Suprapubic skin (tissue), 3 donors: ENCODE measurements around the gene CHMP4A.

Source experiments
- POLR2AphosphoS5 ChIP-seq, 3 donors: sonication (generic); formaldehyde crosslinking; IDR thresholded peaks; one replicate each; pipeline ENCODE4 v1.6.1; 2017; ENCODE audit warnings: antibody characterized with exemption in 3 of 3
- TF ChIP-seq, protein P1 (sequence below), 2 donors: fragments of 200-600 bp in 1 of 2; fragments of 450-650 bp in 1 of 2; sonication (generic) in 1 of 2; IDR thresholded peaks; one replicate each; pipeline ENCODE4 v1.5.1; 2016 to 2019; ENCODE audit warnings: antibody characterized with exemption in 2 of 2, mild to moderate bottlenecking in 1 of 2, moderate library complexity in 1 of 2

DNA sequence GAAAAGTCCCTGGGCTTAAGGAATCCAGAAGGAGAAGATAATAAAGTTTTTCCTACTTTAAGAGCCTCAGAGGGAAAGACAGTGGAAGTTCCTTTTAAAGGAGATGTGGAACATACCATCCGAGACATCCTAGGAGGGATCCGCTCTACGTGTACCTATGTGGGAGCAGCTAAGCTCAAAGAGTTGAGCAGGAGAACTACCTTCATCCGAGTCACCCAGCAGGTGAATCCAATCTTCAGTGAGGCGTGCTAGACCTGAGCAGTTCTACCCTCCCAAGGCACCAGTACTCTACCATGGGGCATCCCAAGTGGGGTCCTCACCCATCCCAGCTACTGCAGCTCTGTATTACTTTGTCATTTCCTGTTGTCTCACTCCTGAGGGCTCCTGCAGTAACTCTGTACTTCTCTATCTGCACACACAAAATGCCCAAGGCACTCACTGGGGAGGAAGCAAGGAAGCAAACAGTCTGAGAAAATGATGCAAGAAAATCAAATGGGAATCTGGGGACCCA is 25.3 kb upstream of the CHMP4A start:
- TF ChIP-seq, protein P1, sequence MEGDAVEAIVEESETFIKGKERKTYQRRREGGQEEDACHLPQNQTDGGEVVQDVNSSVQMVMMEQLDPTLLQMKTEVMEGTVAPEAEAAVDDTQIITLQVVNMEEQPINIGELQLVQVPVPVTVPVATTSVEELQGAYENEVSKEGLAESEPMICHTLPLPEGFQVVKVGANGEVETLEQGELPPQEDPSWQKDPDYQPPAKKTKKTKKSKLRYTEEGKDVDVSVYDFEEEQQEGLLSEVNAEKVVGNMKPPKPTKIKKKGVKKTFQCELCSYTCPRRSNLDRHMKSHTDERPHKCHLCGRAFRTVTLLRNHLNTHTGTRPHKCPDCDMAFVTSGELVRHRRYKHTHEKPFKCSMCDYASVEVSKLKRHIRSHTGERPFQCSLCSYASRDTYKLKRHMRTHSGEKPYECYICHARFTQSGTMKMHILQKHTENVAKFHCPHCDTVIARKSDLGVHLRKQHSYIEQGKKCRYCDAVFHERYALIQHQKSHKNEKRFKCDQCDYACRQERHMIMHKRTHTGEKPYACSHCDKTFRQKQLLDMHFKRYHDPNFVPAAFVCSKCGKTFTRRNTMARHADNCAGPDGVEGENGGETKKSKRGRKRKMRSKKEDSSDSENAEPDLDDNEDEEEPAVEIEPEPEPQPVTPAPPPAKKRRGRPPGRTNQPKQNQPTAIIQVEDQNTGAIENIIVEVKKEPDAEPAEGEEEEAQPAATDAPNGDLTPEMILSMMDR (IDR thresholded peaks at IDR 0.05): no peak
- TF ChIP-seq POLR2AphosphoS5 (IDR thresholded peaks at IDR 0.05): no peak
